Measurements from ENCODE around the gene MICAL3.
"Not testable (repeated sequence)": the region's sequence is repeated elsewhere in the genome, so short reads cannot be mapped to it uniquely, and the experiment has no call there.

- TF ChIP-seq EZH2 (IDR thresholded peaks at IDR 0.05; ENCODE audit: insufficient read depth, poor library complexity, severe bottlenecking); EZH2phosphoT487 (IDR thresholded peaks at IDR 0.05; ENCODE audit: insufficient read depth, low read depth): not testable (repeated sequence)
Measured at GRCh38 chr22:18071307-18071967, 47.1 kb upstream of the MICAL3 start.

Measured in GM23248 (cell line).